ENCODE measurements around the gene KRTAP21-3. TPM values are rescaled to one million over a fixed set of nuclear protein-coding genes. Genes with fewer than 3 reads are reported as not detected.
"Not testable (repeated sequence)": the region's sequence is repeated elsewhere in the genome, so short reads cannot be mapped to it uniquely, and the experiment has no call there.

KRTAP21-3 gene, protein sequence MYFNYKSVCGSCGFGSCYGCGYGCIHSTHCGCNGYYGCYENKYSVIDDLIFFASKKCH
- not detected in 2 replicates for total RNA-seq

DNA sequence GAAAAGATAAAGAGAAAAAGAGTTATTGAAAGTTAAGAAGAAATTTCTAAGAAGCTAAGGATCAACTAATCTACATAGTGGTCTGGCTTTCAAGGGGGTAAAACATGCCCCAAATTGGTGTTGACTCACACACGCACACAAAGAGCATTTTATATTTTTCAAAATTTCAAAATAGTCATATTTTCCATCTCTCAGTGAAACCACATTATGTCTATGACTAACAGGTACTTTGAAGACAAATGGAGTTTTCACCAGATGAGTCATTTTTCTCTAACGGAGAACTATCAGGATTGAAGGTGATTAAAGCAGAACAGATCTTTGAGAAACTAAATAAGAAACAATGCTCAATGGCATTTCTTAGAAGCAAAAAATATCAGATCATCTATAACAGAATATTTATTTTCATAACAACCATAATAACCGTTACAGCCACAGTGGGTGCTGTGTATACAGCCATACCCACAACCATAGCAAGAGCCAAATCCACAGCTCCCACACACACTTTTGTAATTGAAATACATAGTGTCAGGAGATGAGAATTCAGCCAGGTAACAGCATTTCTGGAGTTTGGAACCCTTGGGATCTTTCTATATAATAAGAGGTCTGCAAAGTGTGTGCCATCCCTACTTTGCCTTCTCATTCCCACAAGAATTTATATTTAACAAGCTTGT lies at the start of gene KRTAP21-3:
TSS of gene KRTAP21-3 (minus strand) at position 539 of the 671 bp plus-strand sequence. CDS start at position 521, 18 bp downstream.
- H3K27me3 ChIP-seq (ENCODE audit: control insufficient read depth, insufficient read depth, low read length), result no peaks in the 10 kb centered on the region
- TF ChIP-seq, protein P1, sequence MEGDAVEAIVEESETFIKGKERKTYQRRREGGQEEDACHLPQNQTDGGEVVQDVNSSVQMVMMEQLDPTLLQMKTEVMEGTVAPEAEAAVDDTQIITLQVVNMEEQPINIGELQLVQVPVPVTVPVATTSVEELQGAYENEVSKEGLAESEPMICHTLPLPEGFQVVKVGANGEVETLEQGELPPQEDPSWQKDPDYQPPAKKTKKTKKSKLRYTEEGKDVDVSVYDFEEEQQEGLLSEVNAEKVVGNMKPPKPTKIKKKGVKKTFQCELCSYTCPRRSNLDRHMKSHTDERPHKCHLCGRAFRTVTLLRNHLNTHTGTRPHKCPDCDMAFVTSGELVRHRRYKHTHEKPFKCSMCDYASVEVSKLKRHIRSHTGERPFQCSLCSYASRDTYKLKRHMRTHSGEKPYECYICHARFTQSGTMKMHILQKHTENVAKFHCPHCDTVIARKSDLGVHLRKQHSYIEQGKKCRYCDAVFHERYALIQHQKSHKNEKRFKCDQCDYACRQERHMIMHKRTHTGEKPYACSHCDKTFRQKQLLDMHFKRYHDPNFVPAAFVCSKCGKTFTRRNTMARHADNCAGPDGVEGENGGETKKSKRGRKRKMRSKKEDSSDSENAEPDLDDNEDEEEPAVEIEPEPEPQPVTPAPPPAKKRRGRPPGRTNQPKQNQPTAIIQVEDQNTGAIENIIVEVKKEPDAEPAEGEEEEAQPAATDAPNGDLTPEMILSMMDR (IDR thresholded peaks at IDR 0.05; ENCODE audit: insufficient read depth, low read length, severe bottlenecking), result no peak
- H3K36me3 ChIP-seq (ENCODE audit: control insufficient read depth, insufficient read depth, low read length), result no peaks in the 10 kb centered on the region
- DNase-seq (ENCODE audit: low read depth) (peak; percentile 34), FAIRE-seq (no peak)
- no peak within 1 kb of the TSS for H3K4me3 ChIP-seq (ENCODE audit: low read depth, low read length)

DNA sequence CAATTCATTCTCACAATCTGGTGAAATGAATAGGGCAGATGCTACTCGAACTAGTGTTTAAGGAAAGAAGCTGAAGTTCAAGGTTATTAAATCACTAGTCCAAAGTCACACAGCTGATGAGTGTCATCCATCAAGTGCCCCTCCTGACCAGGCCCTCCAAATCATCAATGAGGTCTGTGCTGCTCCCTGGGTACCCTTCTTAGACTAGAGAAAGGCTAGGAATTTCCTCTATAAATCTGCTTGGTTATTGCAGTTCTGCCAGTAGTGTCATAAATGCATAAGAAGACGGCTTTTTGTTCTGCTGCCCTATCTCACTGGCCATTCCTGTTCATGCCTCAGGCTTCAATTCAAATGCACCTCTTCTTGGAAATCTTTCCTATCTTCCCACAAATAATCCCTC lies 42.2 kb upstream of the KRTAP21-3 start:
- Histone ChIP-seq H3K4me3 (ENCODE audit: low read depth, low read length) (no peak overlapping the region), H3K27me3 (ENCODE audit: control insufficient read depth, insufficient read depth, low read length) (no peaks in the 10 kb centered on the region), H3K36me3 (ENCODE audit: control insufficient read depth, insufficient read depth, low read length) (no peaks in the 10 kb centered on the region)
- FAIRE-seq, result no peak
- no peak for DNase-seq (ENCODE audit: low read depth)
- TF ChIP-seq, protein P1 (IDR thresholded peaks at IDR 0.05; ENCODE audit: insufficient read depth, low read length, severe bottlenecking), result no peak

DNA sequence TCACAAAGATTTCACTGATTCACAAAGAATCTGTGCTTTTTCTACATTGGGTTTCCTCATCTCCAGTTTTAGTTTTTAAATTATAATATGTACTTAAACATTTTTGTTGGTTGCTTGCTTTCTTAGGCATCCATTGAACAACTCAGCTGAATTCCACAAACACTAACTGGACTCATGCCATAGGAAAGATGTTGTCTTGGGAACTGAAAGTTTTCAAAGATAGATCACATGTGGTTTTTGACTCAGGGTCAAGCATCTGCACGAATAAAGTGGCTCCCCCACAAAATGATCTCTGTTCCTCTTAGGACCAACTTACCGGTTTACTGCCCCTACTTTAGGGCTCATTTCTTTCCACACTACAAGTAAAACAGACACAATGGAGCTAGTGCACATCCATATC lies 39.7 kb upstream of the KRTAP21-3 start:
- DNase-seq (ENCODE audit: low read depth) (no peak), FAIRE-seq (no peak)
- Histone ChIP-seq H3K36me3 (ENCODE audit: control insufficient read depth, insufficient read depth, low read length) (no peaks in the 10 kb centered on the region), H3K4me3 (ENCODE audit: low read depth, low read length) (no peak overlapping the region), H3K27me3 (ENCODE audit: control insufficient read depth, insufficient read depth, low read length) (no peaks in the 10 kb centered on the region)
- TF ChIP-seq, protein P1 (IDR thresholded peaks at IDR 0.05; ENCODE audit: insufficient read depth, low read length, severe bottlenecking), result no peak

DNA sequence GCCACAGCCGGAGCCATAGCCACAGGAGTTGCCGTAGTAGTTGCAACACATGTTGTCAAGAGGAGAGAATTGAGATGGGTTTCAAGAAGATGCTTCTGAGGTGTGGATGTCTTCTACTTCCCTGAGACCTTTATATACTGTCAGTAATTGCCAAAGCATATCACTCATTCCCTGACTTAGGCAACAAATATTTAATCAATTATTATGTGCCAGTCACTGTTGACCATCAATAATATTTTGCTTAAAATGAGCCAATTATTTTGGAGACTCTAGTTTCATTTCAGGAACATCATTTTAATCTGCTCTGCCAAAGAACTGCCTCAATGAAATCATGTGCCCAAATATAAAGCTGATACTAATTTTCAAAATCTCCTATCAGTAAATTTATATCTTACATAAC lies 36.8 kb upstream of the KRTAP21-3 start, which contains the start of gene KRTAP21-1:
TSS of gene KRTAP21-1 (minus strand) at position 101 of the 400 bp plus-strand sequence. CDS start at position 51, 50 bp downstream.
- not testable (repeated sequence) for DNase-seq (ENCODE audit: low read depth); H3K27me3 ChIP-seq (ENCODE audit: control insufficient read depth, insufficient read depth, low read length); H3K4me3 ChIP-seq (ENCODE audit: low read depth, low read length); H3K36me3 ChIP-seq (ENCODE audit: control insufficient read depth, insufficient read depth, low read length); FAIRE-seq

DNA sequence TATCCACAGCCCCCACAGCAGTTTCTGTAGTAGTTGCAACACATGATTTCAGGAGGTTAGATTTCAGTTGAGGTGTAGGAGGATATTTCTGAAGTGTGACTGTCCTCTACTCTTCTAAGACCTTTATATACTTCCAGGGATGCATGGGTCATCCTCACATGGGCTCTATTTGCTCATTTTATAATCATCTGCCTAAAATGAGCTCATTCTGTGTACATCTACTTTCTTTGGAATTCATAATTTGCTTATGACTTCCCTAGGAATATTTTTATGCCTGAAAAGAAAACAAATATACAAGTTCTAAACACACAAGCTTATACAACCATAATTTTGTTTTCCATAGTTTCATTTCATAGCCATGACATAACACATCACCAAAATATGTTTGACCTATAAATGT lies 28.6 kb upstream of the KRTAP21-3 start, which contains the start of gene KRTAP21-2:
TSS of gene KRTAP21-2 (minus strand) at position 101 of the 400 bp plus-strand sequence. CDS start at position 44, 57 bp downstream.
- TF ChIP-seq, protein P1 (IDR thresholded peaks at IDR 0.05; ENCODE audit: insufficient read depth, low read length, severe bottlenecking), result no peak

DNA sequence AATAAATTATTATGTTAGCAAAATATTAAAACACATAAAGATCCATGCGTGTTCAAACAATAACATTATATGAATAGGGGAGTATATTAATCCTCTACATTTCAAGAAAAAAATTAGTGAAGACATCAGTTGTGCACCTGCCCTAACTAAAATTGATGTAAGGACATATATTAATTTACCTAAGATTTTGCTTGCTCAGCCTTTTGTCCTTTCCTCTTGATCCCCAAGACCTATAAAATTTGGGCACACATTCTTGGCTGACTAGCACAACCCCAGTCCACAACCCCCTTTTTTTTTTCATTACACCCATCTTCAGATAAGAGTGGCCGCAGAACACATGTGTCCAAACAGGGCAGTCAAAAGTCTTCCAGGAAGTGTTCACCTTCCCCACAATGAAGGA lies 21.9 kb upstream of the KRTAP21-3 start:
- no peak for FAIRE-seq
- no peaks in the 10 kb centered on the region for H3K27me3 ChIP-seq (ENCODE audit: control insufficient read depth, insufficient read depth, low read length)
- H3K4me3 ChIP-seq (ENCODE audit: low read depth, low read length), result no peak overlapping the region
- TF ChIP-seq, protein P1 (IDR thresholded peaks at IDR 0.05; ENCODE audit: insufficient read depth, low read length, severe bottlenecking), result no peak
- H3K36me3 ChIP-seq (ENCODE audit: control insufficient read depth, insufficient read depth, low read length), result no peaks in the 10 kb centered on the region
- DNase-seq (ENCODE audit: low read depth), result no peak

More for the DNA sequence above, 28.6 kb upstream of the KRTAP21-3 start, which contains the start of gene KRTAP21-2:
- no peaks in the 10 kb centered on the region for H3K27me3 ChIP-seq (ENCODE audit: control insufficient read depth, insufficient read depth, low read length)
- no peaks in the 10 kb centered on the region for H3K36me3 ChIP-seq (ENCODE audit: control insufficient read depth, insufficient read depth, low read length)
- no peak for DNase-seq (ENCODE audit: low read depth)
- no peak for FAIRE-seq
- H3K4me3 ChIP-seq (ENCODE audit: low read depth, low read length), result no peak within 1 kb of the TSS

Measured in bronchial epithelial cell (primary cell).